HUES6 (cell line): ENCODE results near the gene OPTN.

Experiments
- H3K27ac ChIP-seq: 2 replicates; pipeline ENCODE4 v1.7.0; 2013; ENCODE audit warnings: low read depth, mild to moderate bottlenecking, low read length, inconsistent platforms
- H3K27me3 ChIP-seq: 2 replicates; pipeline ENCODE4 v1.6.1; 2013; ENCODE audit warnings: low read length; ENCODE audit not compliant: control insufficient read depth, insufficient read depth
- H3K36me3 ChIP-seq: 2 replicates; pipeline ENCODE4 v1.6.1; 2013; ENCODE audit warnings: low read length; ENCODE audit not compliant: control insufficient read depth, insufficient read depth
- H3K4me1 ChIP-seq: 2 replicates; pipeline ENCODE4 v1.6.1; 2013; ENCODE audit warnings: low read length; ENCODE audit not compliant: control insufficient read depth, insufficient read depth
- H3K4me3 ChIP-seq: 2 replicates; pipeline ENCODE4 v1.5.1; 2013; ENCODE audit warnings: low read depth, low read length
- H3K9ac ChIP-seq: one replicate; pipeline ENCODE4 v1.6.1; 2013; ENCODE audit warnings: mild to moderate bottlenecking, low read length
- H3K9me3 ChIP-seq: 2 replicates; pipeline ENCODE4 v1.6.1; 2013; ENCODE audit warnings: low read depth, low read length; ENCODE audit not compliant: control insufficient read depth, insufficient read depth

Gene OPTN

DNA sequence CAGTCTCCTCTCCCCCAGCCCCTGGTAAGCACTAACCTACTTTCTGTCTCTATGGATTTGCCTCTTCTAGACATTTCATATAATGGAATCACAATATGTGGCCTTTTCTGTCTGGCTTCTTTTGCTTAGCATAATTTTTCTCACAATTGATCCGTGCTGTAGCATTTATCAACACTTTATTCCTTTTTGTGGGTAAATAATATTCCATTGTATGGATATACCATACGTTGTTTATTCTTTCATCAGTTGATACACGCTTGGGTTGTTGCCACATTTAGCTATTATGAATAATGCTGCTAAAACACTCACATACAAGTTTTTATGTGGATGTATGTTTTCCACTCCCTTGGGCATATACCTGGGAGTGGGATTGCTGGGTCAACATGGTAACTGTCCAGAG is 87.2 kb downstream of the OPTN start:
- no peak overlapping the region for H3K27ac ChIP-seq
- H3K27me3 ChIP-seq: no peaks in the 10 kb centered on the region
- no peaks in the 10 kb centered on the region for H3K4me1 ChIP-seq
- H3K9me3 ChIP-seq: no peaks in the 10 kb centered on the region; the same call in 1 of the 2 replicates
- peaks cover 99% of the 10 kb centered on the region for H3K36me3 ChIP-seq
- H3K4me3 ChIP-seq: no peak overlapping the region
- no peak overlapping the region for H3K9ac ChIP-seq
